Kidney epithelial cell (primary cell): ENCODE data around the gene DLGAP4. TPM values are rescaled to one million over a fixed set of nuclear protein-coding genes. Genes with fewer than 3 reads are reported as not detected.

Source experiments
- DNase-seq: peaks from one replicate; pipeline ENCODE4 v3.0.0-alpha.2; 2010; ENCODE audit warnings: low read depth
- H3K27me3 ChIP-seq: 2 replicates; pipeline ENCODE4 v1.6.0; 2011; ENCODE audit warnings: low read length; ENCODE audit not compliant: control insufficient read depth, insufficient read depth
- H3K36me3 ChIP-seq: 2 replicates; pipeline ENCODE4 v1.5.1; 2011; ENCODE audit warnings: low read length; ENCODE audit not compliant: control insufficient read depth, insufficient read depth
- H3K4me3 ChIP-seq: 2 replicates; pipeline ENCODE4 v1.5.1; 2011; ENCODE audit warnings: low read depth, mild to moderate bottlenecking, control low read depth, low read length
- total RNA-seq: library from RNA; depleted of rRNA; stranded (reverse); fragments of >200 nt; gene quantifications from 2 replicates; pipeline ENCODE4 v1.2.3, GENCODE V29; 2015
- TF ChIP-seq, protein P1 (sequence below): IDR thresholded peaks from 2 replicates; pipeline ENCODE4 v1.5.1; 2011; ENCODE audit warnings: mild to moderate bottlenecking, moderate library complexity, low read length, control low read depth, inconsistent platforms; ENCODE audit not compliant: insufficient read depth, poor library complexity, severe bottlenecking

DLGAP4 gene
- total RNA-seq, 1 donor from 2014 or later: 78.4 TPM

- Histone ChIP-seq H3K36me3 (no peaks in the 10 kb centered on the region), H3K4me3 (no peak overlapping the region), H3K27me3 (peaks cover 19% of the 10 kb centered on the region)
- no peak for DNase-seq
- TF ChIP-seq, protein P1, sequence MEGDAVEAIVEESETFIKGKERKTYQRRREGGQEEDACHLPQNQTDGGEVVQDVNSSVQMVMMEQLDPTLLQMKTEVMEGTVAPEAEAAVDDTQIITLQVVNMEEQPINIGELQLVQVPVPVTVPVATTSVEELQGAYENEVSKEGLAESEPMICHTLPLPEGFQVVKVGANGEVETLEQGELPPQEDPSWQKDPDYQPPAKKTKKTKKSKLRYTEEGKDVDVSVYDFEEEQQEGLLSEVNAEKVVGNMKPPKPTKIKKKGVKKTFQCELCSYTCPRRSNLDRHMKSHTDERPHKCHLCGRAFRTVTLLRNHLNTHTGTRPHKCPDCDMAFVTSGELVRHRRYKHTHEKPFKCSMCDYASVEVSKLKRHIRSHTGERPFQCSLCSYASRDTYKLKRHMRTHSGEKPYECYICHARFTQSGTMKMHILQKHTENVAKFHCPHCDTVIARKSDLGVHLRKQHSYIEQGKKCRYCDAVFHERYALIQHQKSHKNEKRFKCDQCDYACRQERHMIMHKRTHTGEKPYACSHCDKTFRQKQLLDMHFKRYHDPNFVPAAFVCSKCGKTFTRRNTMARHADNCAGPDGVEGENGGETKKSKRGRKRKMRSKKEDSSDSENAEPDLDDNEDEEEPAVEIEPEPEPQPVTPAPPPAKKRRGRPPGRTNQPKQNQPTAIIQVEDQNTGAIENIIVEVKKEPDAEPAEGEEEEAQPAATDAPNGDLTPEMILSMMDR: no peak
Observed at GRCh38 chr20:36274181-36274841, 31.8 kb upstream of the DLGAP4 start.

GRCh38 chr20:36275011-36275410 lies 31.1 kb upstream of the DLGAP4 start:
- no peaks in the 10 kb centered on the region for H3K36me3 ChIP-seq
- TF ChIP-seq, protein P1: no peak
- peaks cover 21% of the 10 kb centered on the region for H3K27me3 ChIP-seq
- DNase-seq: no peak
- no peak overlapping the region for H3K4me3 ChIP-seq

- H3K27me3 ChIP-seq: peaks cover 21% of the 10 kb centered on the region
- H3K4me3 ChIP-seq: no peak overlapping the region
- no peaks in the 10 kb centered on the region for H3K36me3 ChIP-seq
- DNase-seq: no peak
- TF ChIP-seq, protein P1: no peak
Observed at GRCh38 chr20:36275441-36276189, 30.5 kb upstream of the DLGAP4 start.

- no peak for DNase-seq
- Histone ChIP-seq H3K4me3 (no peak overlapping the region), H3K36me3 (no peaks in the 10 kb centered on the region), H3K27me3 (peaks cover 23% of the 10 kb centered on the region)
- TF ChIP-seq, protein P1: no peak
Observed at GRCh38 chr20:36277546-36277945, 28.6 kb upstream of the DLGAP4 start.

- H3K27me3 ChIP-seq: peaks cover 15% of the 10 kb centered on the region
- no peak overlapping the region for H3K4me3 ChIP-seq
- H3K36me3 ChIP-seq: no peaks in the 10 kb centered on the region
- DNase-seq: no peak
- TF ChIP-seq, protein P1: no peak
Observed at GRCh38 chr20:36279362-36279761, 26.8 kb upstream of the DLGAP4 start.
